HG02870 (cell line): ENCODE results near the gene SH3D19.
A peak's percentile ranks its signal among the peaks of the same experiment; 100 is the strongest.
"Not testable (repeated sequence)": the region's sequence is repeated elsewhere in the genome, so short reads cannot be mapped to it uniquely, and the experiment has no call there.

Experiments used
- ATAC-seq: cut with Tn5 transposase; IDR thresholded peaks from one replicate; pipeline ENCODE4 v1.9.1; 2021; ENCODE audit warnings: mild to moderate bottlenecking, moderate library complexity; ENCODE audit not compliant: unreplicated experiment

Gene SH3D19

GRCh38 chr4:151284534-151285245, 40.7 kb downstream of the SH3D19 start:
- ATAC-seq: no peak

- peak; percentile 66 for ATAC-seq
Measured at GRCh38 chr4:151276787-151277562, 48.4 kb downstream of the SH3D19 start, which contains the start of gene PRSS48. TSS of gene PRSS48 (plus strand) at chr4:151277161. CDS start at chr4:151277173, 12 bp downstream.

- not testable (repeated sequence) for ATAC-seq
Measured at GRCh38 chr4:151268905-151269304, 56.5 kb downstream of the SH3D19 start.

- ATAC-seq: no peak
Measured at GRCh38 chr4:151267822-151268535, 57.4 kb downstream of the SH3D19 start.

- ATAC-seq: no peak
Measured at GRCh38 chr4:151267104-151267503, 58.3 kb downstream of the SH3D19 start.

- ATAC-seq: no peak
Measured at GRCh38 chr4:151266497-151266896, 58.9 kb downstream of the SH3D19 start.

GRCh38 chr4:151263455-151263854, 62.0 kb downstream of the SH3D19 start:
- ATAC-seq: no peak

- ATAC-seq: no peak
Measured at GRCh38 chr4:151260526-151260925, 64.9 kb downstream of the SH3D19 start.

- no peak for ATAC-seq
Measured at GRCh38 chr4:151259752-151260151, 65.7 kb downstream of the SH3D19 start.

- no peak for ATAC-seq
Measured at GRCh38 chr4:151257704-151258103, 67.7 kb downstream of the SH3D19 start.

GRCh38 chr4:151256134-151256533, 69.3 kb downstream of the SH3D19 start:
- no peak for ATAC-seq

- ATAC-seq: not testable (repeated sequence)
Measured at GRCh38 chr4:151255680-151256079, 69.7 kb downstream of the SH3D19 start.

- ATAC-seq: not testable (repeated sequence)
Measured at GRCh38 chr4:151255226-151255625, 70.2 kb downstream of the SH3D19 start.

- ATAC-seq: no peak
Measured at GRCh38 chr4:151251603-151252304, 73.7 kb downstream of the SH3D19 start.

GRCh38 chr4:151250706-151251105, 74.7 kb downstream of the SH3D19 start:
- no peak for ATAC-seq

GRCh38 chr4:151248519-151248918, 76.9 kb downstream of the SH3D19 start:
- ATAC-seq: no peak

- no peak for ATAC-seq
Measured at GRCh38 chr4:151247395-151247794, 78.0 kb downstream of the SH3D19 start.

GRCh38 chr4:151246742-151247141, 78.7 kb downstream of the SH3D19 start:
- ATAC-seq: no peak

- ATAC-seq: no peak
Measured at GRCh38 chr4:151242305-151242704, 83.1 kb downstream of the SH3D19 start.

GRCh38 chr4:151239608-151240007, 85.8 kb downstream of the SH3D19 start:
- ATAC-seq: no peak

- no peak for ATAC-seq
Measured at GRCh38 chr4:151238477-151238876, 86.9 kb downstream of the SH3D19 start.
